HepG2 (cell line): Measurements from ENCODE around the gene TIMM23. TPM values are rescaled to one million over a fixed set of nuclear protein-coding genes. Genes with fewer than 3 reads are reported as not detected.

Source experiments
- AKAP8 ChIP-seq: sonication (generic); formaldehyde crosslinking; IDR thresholded peaks from 2 replicates; pipeline ENCODE4 v1.5.1; 2020; ENCODE audit warnings: mild to moderate bottlenecking, missing genetic modification reagents
- CBX5 ChIP-seq: sonication (generic); formaldehyde crosslinking; IDR thresholded peaks from 2 replicates; pipeline ENCODE4 v1.4.0; 2020; ENCODE audit warnings: missing genetic modification reagents, borderline replicate concordance
- DPF2 ChIP-seq: sonication (generic); formaldehyde crosslinking; IDR thresholded peaks from 2 replicates; pipeline ENCODE4 v1.4.0; 2020; ENCODE audit warnings: mild to moderate bottlenecking, low read depth, missing genetic modification reagents, borderline replicate concordance
- FOXA1 ChIP-seq, 2 experiments: fragments of 450-650 bp in 1 of 2; sonication (generic) in 1 of 2; formaldehyde crosslinking in 1 of 2; IDR thresholded peaks; 2 replicates each; pipeline versions ENCODE4 v1.4.0 to v1.6.1; 2016 to 2020; ENCODE audit warnings: missing genetic modification reagents in 1 of 2
- KDM3A ChIP-seq: IDR thresholded peaks from 2 replicates; pipeline ENCODE4 v1.6.1; 2018; ENCODE audit warnings: low read depth, missing compliant biosample characterization
- MIER2 ChIP-seq: IDR thresholded peaks from 2 replicates; pipeline ENCODE4 v1.6.1; 2016; ENCODE audit warnings: missing biosample characterization, missing genetic modification reagents
- SCMH1 ChIP-seq: sonication (generic); formaldehyde crosslinking; IDR thresholded peaks from 2 replicates; pipeline ENCODE4 v1.9.0; 2021; ENCODE audit warnings: missing genetic modification reagents, mild to moderate bottlenecking, borderline replicate concordance
- ZFYVE20 ChIP-seq: sonication (generic); formaldehyde crosslinking; IDR thresholded peaks from 2 replicates; pipeline ENCODE4 v1.8.0; 2023; ENCODE audit warnings: low read depth, mild to moderate bottlenecking, moderate library complexity, missing genetic modification reagents, borderline replicate concordance
- ZNF556 ChIP-seq: sonication (generic); formaldehyde crosslinking; IDR thresholded peaks from 2 replicates; pipeline ENCODE4 v1.4.0; 2020; ENCODE audit warnings: mild to moderate bottlenecking, missing genetic modification reagents, borderline replicate concordance
- ZNF678 ChIP-seq: sonication (generic); formaldehyde crosslinking; IDR thresholded peaks from 2 replicates; pipeline ENCODE4 v1.4.0; 2020; ENCODE audit warnings: mild to moderate bottlenecking, missing genetic modification reagents
- polyA plus RNA-seq, 8 experiments: library from polyadenylated mRNA; depleted of rRNA in 3 of 8; stranded (reverse) in 7 of 8; unstranded in 1 of 8; fragments of >200 nt; fragmentation: Illumina TruSeq in 4 of 8; extraction: Trizol in 4 of 8; gene quantifications; 2 replicates each; pipeline versions ENCODE4 v1.2.1 to v1.2.3, GENCODE V29; 2011 to 2016; ENCODE audit warnings: low read depth in 4 of 8, missing spikeins in 1 of 8, mixed read lengths in 1 of 8; ENCODE audit not compliant: insufficient read depth in 1 of 8
- total RNA-seq, 5 experiments: library from RNA; depleted of rRNA; stranded (reverse); fragments of >200 nt; fragmentation: Illumina TruSeq; extraction: Trizol; gene quantifications; 2 replicates each; pipeline ENCODE4 v1.2.3, GENCODE V29; 2016; ENCODE audit warnings: low read depth in 1 of 5
- TF ChIP-seq, protein P1 (sequence below): IDR thresholded peaks from 2 replicates; pipeline ENCODE4 v1.6.1; 2012; ENCODE audit warnings: low read length, improper control_type of control experiment
- TF ChIP-seq, protein P2 (sequence below): sonication (generic); formaldehyde crosslinking; IDR thresholded peaks from 2 replicates; pipeline ENCODE4 v1.4.0; 2020; ENCODE audit warnings: missing genetic modification reagents

The TIMM23 gene
- total and polyA plus RNA-seq, 2 of the 13 experiments (the other 11 are each of a cell fraction or from before 2014, with no cell fraction given) = 80.2 to 98.6 TPM

DNA sequence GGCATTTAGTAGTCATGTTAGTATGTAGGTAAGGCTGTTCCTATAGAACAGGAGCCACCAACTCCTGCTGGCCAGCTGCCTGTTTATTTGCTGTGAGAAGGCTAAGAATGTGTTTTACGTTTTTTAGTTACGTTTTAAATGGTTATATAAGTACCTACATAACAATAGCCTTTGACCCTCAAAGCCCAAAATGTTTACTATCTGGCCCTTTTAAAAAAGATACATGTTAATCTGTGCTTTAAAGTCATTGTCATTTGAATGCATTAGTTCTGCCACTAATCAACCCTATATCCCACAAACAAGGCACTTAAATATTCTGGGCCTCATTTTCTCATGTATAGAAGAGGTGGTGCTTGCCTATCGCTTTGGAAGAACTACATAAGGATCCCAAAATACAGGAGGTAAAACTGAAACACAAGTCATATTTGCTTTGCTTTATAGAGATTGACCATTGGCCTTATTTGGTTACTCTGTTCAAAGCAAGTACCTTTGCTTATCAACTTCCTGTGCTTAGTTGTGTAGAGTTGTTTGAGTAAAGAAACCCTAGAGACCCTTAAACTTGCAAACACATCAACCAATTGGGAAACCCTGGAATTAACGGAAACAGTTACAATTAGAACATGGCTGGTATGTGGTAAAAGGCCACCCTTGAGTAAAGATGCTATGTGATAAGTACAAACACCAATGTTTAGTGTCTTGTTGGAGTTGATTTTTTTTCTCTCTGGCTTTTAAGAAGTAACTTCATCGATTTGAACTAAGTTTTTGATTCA, 25.9 kb downstream of the TIMM23 start (continued):
- TF ChIP-seq, protein P1, sequence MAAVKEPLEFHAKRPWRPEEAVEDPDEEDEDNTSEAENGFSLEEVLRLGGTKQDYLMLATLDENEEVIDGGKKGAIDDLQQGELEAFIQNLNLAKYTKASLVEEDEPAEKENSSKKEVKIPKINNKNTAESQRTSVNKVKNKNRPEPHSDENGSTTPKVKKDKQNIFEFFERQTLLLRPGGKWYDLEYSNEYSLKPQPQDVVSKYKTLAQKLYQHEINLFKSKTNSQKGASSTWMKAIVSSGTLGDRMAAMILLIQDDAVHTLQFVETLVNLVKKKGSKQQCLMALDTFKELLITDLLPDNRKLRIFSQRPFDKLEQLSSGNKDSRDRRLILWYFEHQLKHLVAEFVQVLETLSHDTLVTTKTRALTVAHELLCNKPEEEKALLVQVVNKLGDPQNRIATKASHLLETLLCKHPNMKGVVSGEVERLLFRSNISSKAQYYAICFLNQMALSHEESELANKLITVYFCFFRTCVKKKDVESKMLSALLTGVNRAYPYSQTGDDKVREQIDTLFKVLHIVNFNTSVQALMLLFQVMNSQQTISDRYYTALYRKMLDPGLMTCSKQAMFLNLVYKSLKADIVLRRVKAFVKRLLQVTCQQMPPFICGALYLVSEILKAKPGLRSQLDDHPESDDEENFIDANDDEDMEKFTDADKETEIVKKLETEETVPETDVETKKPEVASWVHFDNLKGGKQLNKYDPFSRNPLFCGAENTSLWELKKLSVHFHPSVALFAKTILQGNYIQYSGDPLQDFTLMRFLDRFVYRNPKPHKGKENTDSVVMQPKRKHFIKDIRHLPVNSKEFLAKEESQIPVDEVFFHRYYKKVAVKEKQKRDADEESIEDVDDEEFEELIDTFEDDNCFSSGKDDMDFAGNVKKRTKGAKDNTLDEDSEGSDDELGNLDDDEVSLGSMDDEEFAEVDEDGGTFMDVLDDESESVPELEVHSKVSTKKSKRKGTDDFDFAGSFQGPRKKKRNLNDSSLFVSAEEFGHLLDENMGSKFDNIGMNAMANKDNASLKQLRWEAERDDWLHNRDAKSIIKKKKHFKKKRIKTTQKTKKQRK = no peak
- no peak for TF ChIP-seq CBX5 (CRISPR knock-in tag)
- TF ChIP-seq, protein P2, sequence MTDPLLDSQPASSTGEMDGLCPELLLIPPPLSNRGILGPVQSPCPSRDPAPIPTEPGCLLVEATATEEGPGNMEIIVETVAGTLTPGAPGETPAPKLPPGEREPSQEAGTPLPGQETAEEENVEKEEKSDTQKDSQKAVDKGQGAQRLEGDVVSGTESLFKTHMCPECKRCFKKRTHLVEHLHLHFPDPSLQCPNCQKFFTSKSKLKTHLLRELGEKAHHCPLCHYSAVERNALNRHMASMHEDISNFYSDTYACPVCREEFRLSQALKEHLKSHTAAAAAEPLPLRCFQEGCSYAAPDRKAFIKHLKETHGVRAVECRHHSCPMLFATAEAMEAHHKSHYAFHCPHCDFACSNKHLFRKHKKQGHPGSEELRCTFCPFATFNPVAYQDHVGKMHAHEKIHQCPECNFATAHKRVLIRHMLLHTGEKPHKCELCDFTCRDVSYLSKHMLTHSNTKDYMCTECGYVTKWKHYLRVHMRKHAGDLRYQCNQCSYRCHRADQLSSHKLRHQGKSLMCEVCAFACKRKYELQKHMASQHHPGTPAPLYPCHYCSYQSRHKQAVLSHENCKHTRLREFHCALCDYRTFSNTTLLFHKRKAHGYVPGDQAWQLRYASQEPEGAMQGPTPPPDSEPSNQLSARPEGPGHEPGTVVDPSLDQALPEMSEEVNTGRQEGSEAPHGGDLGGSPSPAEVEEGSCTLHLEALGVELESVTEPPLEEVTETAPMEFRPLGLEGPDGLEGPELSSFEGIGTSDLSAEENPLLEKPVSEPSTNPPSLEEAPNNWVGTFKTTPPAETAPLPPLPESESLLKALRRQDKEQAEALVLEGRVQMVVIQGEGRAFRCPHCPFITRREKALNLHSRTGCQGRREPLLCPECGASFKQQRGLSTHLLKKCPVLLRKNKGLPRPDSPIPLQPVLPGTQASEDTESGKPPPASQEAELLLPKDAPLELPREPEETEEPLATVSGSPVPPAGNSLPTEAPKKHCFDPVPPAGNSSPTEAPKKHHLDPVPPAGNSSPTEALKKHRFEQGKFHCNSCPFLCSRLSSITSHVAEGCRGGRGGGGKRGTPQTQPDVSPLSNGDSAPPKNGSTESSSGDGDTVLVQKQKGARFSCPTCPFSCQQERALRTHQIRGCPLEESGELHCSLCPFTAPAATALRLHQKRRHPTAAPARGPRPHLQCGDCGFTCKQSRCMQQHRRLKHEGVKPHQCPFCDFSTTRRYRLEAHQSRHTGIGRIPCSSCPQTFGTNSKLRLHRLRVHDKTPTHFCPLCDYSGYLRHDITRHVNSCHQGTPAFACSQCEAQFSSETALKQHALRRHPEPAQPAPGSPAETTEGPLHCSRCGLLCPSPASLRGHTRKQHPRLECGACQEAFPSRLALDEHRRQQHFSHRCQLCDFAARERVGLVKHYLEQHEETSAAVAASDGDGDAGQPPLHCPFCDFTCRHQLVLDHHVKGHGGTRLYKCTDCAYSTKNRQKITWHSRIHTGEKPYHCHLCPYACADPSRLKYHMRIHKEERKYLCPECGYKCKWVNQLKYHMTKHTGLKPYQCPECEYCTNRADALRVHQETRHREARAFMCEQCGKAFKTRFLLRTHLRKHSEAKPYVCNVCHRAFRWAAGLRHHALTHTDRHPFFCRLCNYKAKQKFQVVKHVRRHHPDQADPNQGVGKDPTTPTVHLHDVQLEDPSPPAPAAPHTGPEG (CRISPR knock-in tag) = 0 out of 2 replicates have a peak, but pooled peaks have one; percentile 22
- no peak for TF ChIP-seq ZFYVE20 (CRISPR knock-in tag)
- TF ChIP-seq MIER2 (CRISPR knock-in tag) = peak; percentile 50; the same call in 1 of the 2 replicates
- peak; percentile 84 for TF ChIP-seq DPF2 (CRISPR knock-in tag)
- peak; percentile 76 for TF ChIP-seq FOXA1 (IDR thresholded peaks at IDR 0.05)
- TF ChIP-seq FOXA1 (CRISPR knock-in tag; IDR thresholded peaks at IDR 0.05) = peak; percentile 95
- no peak for TF ChIP-seq ZNF678
- TF ChIP-seq AKAP8 (CRISPR knock-in tag) = 0 out of 2 replicates have a peak, but pooled peaks have one; percentile 33
- TF ChIP-seq ZNF556 (CRISPR knock-in tag) = no peak; the same call in 1 of the 2 replicates
- peak; percentile 55; the same call in 1 of the 2 replicates for TF ChIP-seq KDM3A (CRISPR knock-in tag)
- no peak for TF ChIP-seq SCMH1 (CRISPR knock-in tag)
